Brain microvascular endothelial cell (primary cell): Measurements from ENCODE around the gene KRTAP2-3.

ENCODE experiments used
- DNase-seq: peaks from one replicate; pipeline ENCODE4 v3.0.0-alpha.2; 2020
- H3K27ac ChIP-seq: fragments of 250-450 bp; sonication (Bioruptor Pico); 2 replicates; pipeline ENCODE4 v1.5.1; 2020; ENCODE audit warnings: mild to moderate bottlenecking, moderate library complexity
- H3K27me3 ChIP-seq: fragments of 250-450 bp; sonication (Bioruptor Pico); replicated peaks from 2 replicates; pipeline ENCODE4 v1.5.1; 2020; ENCODE audit warnings: mild to moderate bottlenecking
- H3K36me3 ChIP-seq: fragments of 250-450 bp; sonication (Bioruptor Pico); replicated peaks from 2 replicates; pipeline ENCODE4 v1.5.1; 2020; ENCODE audit warnings: mild to moderate bottlenecking
- H3K4me3 ChIP-seq: 2 replicates; pipeline ENCODE4 v1.5.1; 2011; ENCODE audit warnings: low read depth, mild to moderate bottlenecking, control low read depth, low read length, moderate library complexity
- CTCF ChIP-seq: IDR thresholded peaks from 2 replicates; pipeline ENCODE4 v1.5.1; 2011; ENCODE audit warnings: low read depth, mild to moderate bottlenecking, moderate library complexity, low read length, control low read depth, inconsistent platforms; ENCODE audit errors: missing control alignments
- in situ Hi-C: cut with HindIII; loops from 2 replicates; pipeline ENCODE4 v1.10.0; 2017; ENCODE audit warnings: low sequenced_read_pairs, low pct_ligation_motif_present

Gene KRTAP2-3

GRCh38 chr17:41029633-41030245 is 30.2 kb downstream of the KRTAP2-3 start, which contains the start of gene KRTAP1-4:
Gene KRTAP1-4 (minus strand): TSS chr17:41030195. CDS start chr17:41030078, 117 bp downstream.
- Histone ChIP-seq H3K36me3 (no peaks in the 10 kb centered on the region), H3K27me3 (no peaks in the 10 kb centered on the region), H3K4me3 (no peak within 1 kb of the TSS), H3K27ac (no peak within 1 kb of the TSS)
- in situ Hi-C loops: no loop called here
- no peak for DNase-seq
- TF ChIP-seq CTCF: no peak

- H3K27me3 ChIP-seq: no peaks in the 10 kb centered on the region
- no peak for TF ChIP-seq CTCF
- in situ Hi-C loops: no loop called here
- H3K36me3 ChIP-seq: no peaks in the 10 kb centered on the region
- DNase-seq: peak; percentile 10
- no peak within 1 kb of the TSS for H3K4me3 ChIP-seq
- no peak within 1 kb of the TSS for H3K27ac ChIP-seq
Observed at GRCh38 chr17:41026715-41027471, 33.0 kb downstream of the KRTAP2-3 start, which contains the start of gene KRTAP1-5. Gene KRTAP1-5 (minus strand): TSS chr17:41027208. CDS start chr17:41027155, 53 bp downstream.

- Histone ChIP-seq H3K36me3 (no peaks in the 10 kb centered on the region), H3K27me3 (no peaks in the 10 kb centered on the region), H3K4me3 (no peak overlapping the region), H3K27ac (no peak overlapping the region)
- TF ChIP-seq CTCF: no peak
- in situ Hi-C loops: no loop called here
- DNase-seq: peak; percentile 7
Observed at GRCh38 chr17:41024697-41025096, 35.2 kb downstream of the KRTAP2-3 start.

- H3K27me3 ChIP-seq: no peaks in the 10 kb centered on the region
- no peak overlapping the region for H3K27ac ChIP-seq
- TF ChIP-seq CTCF: no peak
- H3K4me3 ChIP-seq: no peak overlapping the region
- H3K36me3 ChIP-seq: no peaks in the 10 kb centered on the region
- in situ Hi-C loops: no loop called here
- no peak for DNase-seq
Observed at GRCh38 chr17:41020336-41020735, 39.6 kb downstream of the KRTAP2-3 start.

GRCh38 chr17:41019415-41019814 is 40.5 kb downstream of the KRTAP2-3 start:
- Histone ChIP-seq H3K4me3 (no peak overlapping the region), H3K36me3 (no peaks in the 10 kb centered on the region), H3K27me3 (no peaks in the 10 kb centered on the region), H3K27ac (no peak overlapping the region)
- no peak for DNase-seq
- no peak for TF ChIP-seq CTCF
- in situ Hi-C loops: no loop called here

- TF ChIP-seq CTCF: no peak
- Histone ChIP-seq H3K4me3 (no peak overlapping the region), H3K36me3 (no peaks in the 10 kb centered on the region), H3K27me3 (no peaks in the 10 kb centered on the region), H3K27ac (no peak overlapping the region)
- DNase-seq: no peak
- in situ Hi-C loops: no loop called here
Observed at GRCh38 chr17:41018541-41018940, 41.4 kb downstream of the KRTAP2-3 start.
